ENCODE results near the gene GFRA1. TPM values are rescaled to one million over a fixed set of nuclear protein-coding genes. Genes with fewer than 3 reads are reported as not detected.

Gene GFRA1
- total RNA-seq, 1 donor from 2014 or later, result 44.1 TPM

DNA sequence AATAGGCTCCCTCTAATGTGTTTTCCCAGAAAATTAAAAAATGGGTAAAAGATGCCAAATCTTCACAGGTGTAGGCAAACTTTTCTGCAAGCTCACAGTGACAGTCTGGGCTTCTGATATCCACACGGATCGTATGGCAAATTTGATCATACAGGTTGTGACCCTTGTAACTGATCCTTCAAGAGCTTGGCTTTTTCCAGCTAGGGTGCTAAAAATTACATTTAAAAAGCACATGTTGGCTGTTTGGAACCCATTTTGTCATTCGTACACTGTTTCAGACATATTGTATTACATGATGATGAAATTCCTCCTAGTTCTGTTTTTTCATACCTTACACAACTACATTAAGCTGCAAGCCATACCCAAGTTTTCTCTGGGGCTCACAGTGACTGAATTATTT is 138.7 kb downstream of the GFRA1 start:
- TF ChIP-seq, protein P1, sequence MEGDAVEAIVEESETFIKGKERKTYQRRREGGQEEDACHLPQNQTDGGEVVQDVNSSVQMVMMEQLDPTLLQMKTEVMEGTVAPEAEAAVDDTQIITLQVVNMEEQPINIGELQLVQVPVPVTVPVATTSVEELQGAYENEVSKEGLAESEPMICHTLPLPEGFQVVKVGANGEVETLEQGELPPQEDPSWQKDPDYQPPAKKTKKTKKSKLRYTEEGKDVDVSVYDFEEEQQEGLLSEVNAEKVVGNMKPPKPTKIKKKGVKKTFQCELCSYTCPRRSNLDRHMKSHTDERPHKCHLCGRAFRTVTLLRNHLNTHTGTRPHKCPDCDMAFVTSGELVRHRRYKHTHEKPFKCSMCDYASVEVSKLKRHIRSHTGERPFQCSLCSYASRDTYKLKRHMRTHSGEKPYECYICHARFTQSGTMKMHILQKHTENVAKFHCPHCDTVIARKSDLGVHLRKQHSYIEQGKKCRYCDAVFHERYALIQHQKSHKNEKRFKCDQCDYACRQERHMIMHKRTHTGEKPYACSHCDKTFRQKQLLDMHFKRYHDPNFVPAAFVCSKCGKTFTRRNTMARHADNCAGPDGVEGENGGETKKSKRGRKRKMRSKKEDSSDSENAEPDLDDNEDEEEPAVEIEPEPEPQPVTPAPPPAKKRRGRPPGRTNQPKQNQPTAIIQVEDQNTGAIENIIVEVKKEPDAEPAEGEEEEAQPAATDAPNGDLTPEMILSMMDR (IDR thresholded peaks at IDR 0.05), result no peak
- DNase-seq (ENCODE audit: extremely low spot score, unreplicated experiment), result no peak
- Mint-ChIP-seq H3K4me1 (ENCODE audit: unreplicated experiment) (no peaks in the 10 kb centered on the region), H3K27ac (ENCODE audit: unreplicated experiment) (no peak overlapping the region), H3K36me3 (ENCODE audit: unreplicated experiment) (peaks cover 1% of the 10 kb centered on the region), H3K27me3 (ENCODE audit: unreplicated experiment) (no peaks in the 10 kb centered on the region), H3K4me3 (ENCODE audit: unreplicated experiment) (no peak overlapping the region), H3K9me3 (ENCODE audit: unreplicated experiment) (peaks cover 9% of the 10 kb centered on the region)

- TF ChIP-seq, protein P1 (IDR thresholded peaks at IDR 0.05), result no peak
- peaks cover 6% of the 10 kb centered on the region for H3K36me3 Mint-ChIP-seq (ENCODE audit: unreplicated experiment)
Observed at GRCh38 chr10:116133634-116134033, 139.4 kb downstream of the GFRA1 start.

GRCh38 chr10:116132780-116133399 is 140.1 kb downstream of the GFRA1 start:
- peak; percentile 54 for DNase-seq (ENCODE audit: extremely low spot score, unreplicated experiment)
- Mint-ChIP-seq H3K4me1 (ENCODE audit: unreplicated experiment) (no peaks in the 10 kb centered on the region), H3K27me3 (ENCODE audit: unreplicated experiment) (no peaks in the 10 kb centered on the region), H3K9me3 (ENCODE audit: unreplicated experiment) (peaks cover 14% of the 10 kb centered on the region), H3K27ac (ENCODE audit: unreplicated experiment) (no peak overlapping the region), H3K4me3 (ENCODE audit: unreplicated experiment) (no peak overlapping the region), H3K36me3 (ENCODE audit: unreplicated experiment) (peaks cover 6% of the 10 kb centered on the region)
- TF ChIP-seq, protein P1 (IDR thresholded peaks at IDR 0.05), result no peak

More at GRCh38 chr10:116133634-116134033, 139.4 kb downstream of the GFRA1 start:
- H3K27ac Mint-ChIP-seq (ENCODE audit: unreplicated experiment), result no peak overlapping the region
- DNase-seq (ENCODE audit: extremely low spot score, unreplicated experiment), result peak; percentile 13
- H3K4me1 Mint-ChIP-seq (ENCODE audit: unreplicated experiment), result no peaks in the 10 kb centered on the region
- H3K9me3 Mint-ChIP-seq (ENCODE audit: unreplicated experiment), result peaks cover 14% of the 10 kb centered on the region
- no peak overlapping the region for H3K4me3 Mint-ChIP-seq (ENCODE audit: unreplicated experiment)
- no peaks in the 10 kb centered on the region for H3K27me3 Mint-ChIP-seq (ENCODE audit: unreplicated experiment)

DNA sequence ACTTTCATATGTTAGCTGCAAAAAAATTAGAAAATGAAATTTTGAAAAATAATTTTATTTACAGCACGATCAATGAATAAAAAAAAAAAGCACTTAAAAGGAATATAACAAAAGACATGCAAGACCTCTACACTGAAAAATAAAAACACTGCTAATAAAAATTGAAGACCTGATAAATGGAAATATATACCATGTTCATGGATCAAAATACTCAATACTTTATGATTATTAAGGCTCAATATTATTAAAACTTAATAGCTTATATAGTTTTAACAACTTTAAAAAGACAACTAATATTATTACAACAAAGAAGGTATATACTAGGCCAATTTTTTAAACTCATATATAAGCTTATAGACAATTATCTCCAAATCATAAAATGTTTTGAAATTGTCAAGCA is 143.0 kb downstream of the GFRA1 start:
- peaks cover 14% of the 10 kb centered on the region for H3K9me3 Mint-ChIP-seq (ENCODE audit: unreplicated experiment)
- H3K27me3 Mint-ChIP-seq (ENCODE audit: unreplicated experiment), result no peaks in the 10 kb centered on the region
- no peak overlapping the region for H3K4me3 Mint-ChIP-seq (ENCODE audit: unreplicated experiment)
- H3K27ac Mint-ChIP-seq (ENCODE audit: unreplicated experiment), result no peak overlapping the region
- no peaks in the 10 kb centered on the region for H3K4me1 Mint-ChIP-seq (ENCODE audit: unreplicated experiment)
- H3K36me3 Mint-ChIP-seq (ENCODE audit: unreplicated experiment), result peaks cover 6% of the 10 kb centered on the region
- DNase-seq (ENCODE audit: extremely low spot score, unreplicated experiment), result no peak
- TF ChIP-seq, protein P1 (IDR thresholded peaks at IDR 0.05), result no peak

- Mint-ChIP-seq H3K9me3 (ENCODE audit: unreplicated experiment) (peaks cover 14% of the 10 kb centered on the region), H3K27ac (ENCODE audit: unreplicated experiment) (no peak overlapping the region), H3K27me3 (ENCODE audit: unreplicated experiment) (no peaks in the 10 kb centered on the region), H3K36me3 (ENCODE audit: unreplicated experiment) (peaks cover 6% of the 10 kb centered on the region), H3K4me3 (ENCODE audit: unreplicated experiment) (no peak overlapping the region), H3K4me1 (ENCODE audit: unreplicated experiment) (no peaks in the 10 kb centered on the region)
- peak; percentile 21 for DNase-seq (ENCODE audit: extremely low spot score, unreplicated experiment)
- TF ChIP-seq, protein P1 (IDR thresholded peaks at IDR 0.05), result no peak
Observed at GRCh38 chr10:116126954-116127695, 145.9 kb downstream of the GFRA1 start.

Measured in osteocyte (in vitro differentiated cells).